Measurements from ENCODE around the gene DNAJB1.

Gene DNAJB1

DNA sequence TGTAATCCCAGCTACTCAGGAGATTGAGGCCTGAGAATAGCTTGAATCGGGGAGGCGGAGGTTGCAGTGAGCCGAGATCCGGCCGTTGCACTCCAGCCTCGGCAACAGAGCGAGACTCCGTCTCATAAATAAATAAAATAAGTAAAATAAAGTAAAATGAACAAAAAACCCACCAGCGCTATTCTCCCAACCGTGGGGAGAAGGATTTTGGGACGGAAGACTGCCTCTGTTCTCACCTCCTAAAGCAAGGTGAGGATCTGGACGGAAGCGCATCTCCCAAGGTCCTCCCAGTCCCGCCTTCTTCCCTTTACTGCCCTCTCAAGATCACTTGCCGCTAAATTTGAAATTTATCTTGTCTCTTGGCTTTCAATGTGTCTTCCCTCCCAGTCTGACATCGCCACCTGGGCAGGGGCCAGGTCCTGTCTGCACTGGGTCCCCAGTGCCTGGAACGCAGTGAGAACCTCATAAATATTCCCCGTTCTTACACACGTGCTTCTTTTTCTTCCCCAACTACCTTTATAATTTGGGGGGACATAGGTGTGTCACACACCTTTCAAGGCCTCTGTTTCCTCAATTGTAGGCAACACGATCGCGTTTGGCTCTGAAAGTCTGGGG is 1.2 kb upstream of the DNAJB1 start:
- no peak for DNase-seq (ENCODE audit: low read depth)
- no peak overlapping the region for H3K4me3 ChIP-seq (ENCODE audit: control insufficient read depth, low read depth, low read length)
- TF ChIP-seq, protein P1, sequence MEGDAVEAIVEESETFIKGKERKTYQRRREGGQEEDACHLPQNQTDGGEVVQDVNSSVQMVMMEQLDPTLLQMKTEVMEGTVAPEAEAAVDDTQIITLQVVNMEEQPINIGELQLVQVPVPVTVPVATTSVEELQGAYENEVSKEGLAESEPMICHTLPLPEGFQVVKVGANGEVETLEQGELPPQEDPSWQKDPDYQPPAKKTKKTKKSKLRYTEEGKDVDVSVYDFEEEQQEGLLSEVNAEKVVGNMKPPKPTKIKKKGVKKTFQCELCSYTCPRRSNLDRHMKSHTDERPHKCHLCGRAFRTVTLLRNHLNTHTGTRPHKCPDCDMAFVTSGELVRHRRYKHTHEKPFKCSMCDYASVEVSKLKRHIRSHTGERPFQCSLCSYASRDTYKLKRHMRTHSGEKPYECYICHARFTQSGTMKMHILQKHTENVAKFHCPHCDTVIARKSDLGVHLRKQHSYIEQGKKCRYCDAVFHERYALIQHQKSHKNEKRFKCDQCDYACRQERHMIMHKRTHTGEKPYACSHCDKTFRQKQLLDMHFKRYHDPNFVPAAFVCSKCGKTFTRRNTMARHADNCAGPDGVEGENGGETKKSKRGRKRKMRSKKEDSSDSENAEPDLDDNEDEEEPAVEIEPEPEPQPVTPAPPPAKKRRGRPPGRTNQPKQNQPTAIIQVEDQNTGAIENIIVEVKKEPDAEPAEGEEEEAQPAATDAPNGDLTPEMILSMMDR (conservative IDR thresholded peaks at IDR 0.05; ENCODE audit: control insufficient read depth, insufficient read depth, low read depth, low read length), result no peak

DNA sequence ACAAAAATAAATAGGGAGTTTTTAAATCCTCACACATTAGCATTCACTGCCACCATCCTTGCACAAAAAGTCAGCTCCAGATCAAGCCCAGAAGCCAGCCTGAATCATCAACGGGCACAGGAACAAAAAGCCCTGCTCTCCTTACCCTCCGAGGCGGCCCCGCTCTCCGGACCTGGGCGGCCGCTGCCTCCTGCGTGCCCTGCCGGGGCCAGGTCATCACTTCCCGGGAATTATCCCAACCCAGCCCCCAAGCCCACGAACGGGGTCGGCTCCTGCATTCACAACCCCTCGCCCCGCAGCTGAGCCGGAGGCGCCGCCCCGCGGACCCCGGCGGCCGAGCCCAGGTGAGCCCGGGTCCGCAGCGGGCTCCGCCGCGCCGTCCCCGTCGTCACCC is 754 bp downstream of the DNAJB1 start:
- no peak for DNase-seq (ENCODE audit: low read depth)
- peak overlapping the region; percentile 76 for H3K4me3 ChIP-seq (ENCODE audit: control insufficient read depth, low read depth, low read length)
- TF ChIP-seq, protein P1 (conservative IDR thresholded peaks at IDR 0.05; ENCODE audit: control insufficient read depth, insufficient read depth, low read depth, low read length), result no peak

DNA sequence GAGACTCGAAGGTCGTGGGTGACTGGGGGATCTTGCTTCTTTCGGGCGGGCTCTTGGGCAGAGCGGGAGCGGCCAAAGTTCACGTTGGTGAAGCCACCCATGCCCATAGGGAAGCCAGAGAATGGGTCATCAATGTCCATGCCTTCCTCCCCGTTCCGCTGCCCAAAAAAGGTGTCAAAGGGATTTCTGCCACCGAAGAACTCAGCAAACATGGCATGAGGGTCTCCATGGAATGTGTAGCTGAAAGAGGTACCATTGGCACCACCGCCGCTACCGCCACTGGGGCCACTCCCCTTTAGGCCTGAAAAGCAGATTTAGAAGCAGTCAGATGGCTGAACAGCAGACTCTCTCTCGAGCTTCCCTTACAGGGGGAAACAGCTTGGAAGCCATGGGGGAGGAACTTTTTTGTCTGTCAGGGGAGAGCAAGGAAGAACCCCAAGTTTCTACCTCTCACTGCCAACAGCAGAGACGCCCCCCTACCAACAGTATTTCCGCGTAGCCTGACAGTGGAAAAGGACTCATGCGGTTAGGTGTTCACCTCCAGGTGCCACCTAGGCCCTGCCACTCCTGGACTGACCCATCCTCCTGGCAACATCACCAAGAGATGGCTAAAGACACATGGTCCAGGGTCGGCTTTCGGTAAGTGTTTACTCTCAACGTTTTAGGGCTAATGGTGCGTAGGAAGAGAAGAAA is 1.3 kb downstream of the DNAJB1 start:
- DNase-seq (ENCODE audit: low read depth), result no peak
- TF ChIP-seq, protein P1 (conservative IDR thresholded peaks at IDR 0.05; ENCODE audit: control insufficient read depth, insufficient read depth, low read depth, low read length), result no peak
- H3K4me3 ChIP-seq (ENCODE audit: control insufficient read depth, low read depth, low read length), result peak overlapping the region; percentile 76

DNA sequence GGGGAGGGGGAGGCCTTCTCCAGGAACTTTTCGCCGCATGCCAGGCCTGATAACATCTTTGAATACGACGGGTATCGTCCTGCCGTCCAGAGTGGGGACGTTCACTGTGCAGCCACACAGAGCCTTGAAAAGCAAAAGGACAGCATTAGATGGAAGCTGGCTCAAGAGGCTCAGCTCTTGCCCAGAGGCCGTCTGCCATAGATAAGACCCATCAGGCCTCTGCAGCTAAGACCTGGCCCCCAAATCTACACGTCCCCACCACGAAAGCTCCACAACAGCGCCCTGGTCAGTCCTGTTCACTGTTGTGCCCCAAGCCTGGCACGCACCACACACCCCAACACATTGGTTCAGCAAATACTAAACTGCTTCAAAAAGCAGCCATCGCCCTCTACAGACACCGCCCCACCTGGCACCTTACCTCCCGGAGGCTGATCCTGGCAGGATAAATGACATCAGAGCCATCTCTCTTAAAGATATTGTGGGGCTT is 2.1 kb downstream of the DNAJB1 start:
- TF ChIP-seq, protein P1 (conservative IDR thresholded peaks at IDR 0.05; ENCODE audit: control insufficient read depth, insufficient read depth, low read depth, low read length), result no peak
- DNase-seq (ENCODE audit: low read depth), result no peak
- peak overlapping the region; percentile 76 for H3K4me3 ChIP-seq (ENCODE audit: control insufficient read depth, low read depth, low read length)

DNA sequence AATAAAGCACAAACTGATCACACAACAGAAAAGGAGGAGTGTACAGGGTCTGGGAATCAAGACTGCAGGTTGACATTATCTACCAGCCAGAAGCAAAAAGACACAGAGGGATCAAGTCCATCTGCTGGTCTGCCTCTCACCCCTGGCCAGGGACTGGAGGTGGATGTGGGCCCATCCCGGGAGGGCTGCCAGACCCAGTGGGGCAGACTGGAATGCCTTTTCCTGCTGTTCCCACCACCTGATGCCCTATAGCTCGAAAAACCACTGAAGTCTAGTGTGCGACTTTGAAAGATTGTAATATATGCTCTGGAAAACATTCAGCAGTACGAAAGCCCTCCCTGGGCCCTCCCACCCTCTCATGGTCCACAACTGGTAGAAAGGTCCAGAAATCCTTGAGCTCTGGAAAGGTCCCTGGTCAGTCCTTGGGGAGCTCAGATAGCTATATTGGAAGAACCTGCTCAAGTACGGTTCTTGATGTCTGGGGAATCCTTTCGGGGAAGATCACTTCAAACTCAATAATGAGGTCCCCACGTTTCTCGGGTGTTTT is 2.6 kb downstream of the DNAJB1 start:
- TF ChIP-seq, protein P1 (conservative IDR thresholded peaks at IDR 0.05; ENCODE audit: control insufficient read depth, insufficient read depth, low read depth, low read length), result no peak
- DNase-seq (ENCODE audit: low read depth), result no peak
- peak overlapping the region; percentile 76 for H3K4me3 ChIP-seq (ENCODE audit: control insufficient read depth, low read depth, low read length)

DNA sequence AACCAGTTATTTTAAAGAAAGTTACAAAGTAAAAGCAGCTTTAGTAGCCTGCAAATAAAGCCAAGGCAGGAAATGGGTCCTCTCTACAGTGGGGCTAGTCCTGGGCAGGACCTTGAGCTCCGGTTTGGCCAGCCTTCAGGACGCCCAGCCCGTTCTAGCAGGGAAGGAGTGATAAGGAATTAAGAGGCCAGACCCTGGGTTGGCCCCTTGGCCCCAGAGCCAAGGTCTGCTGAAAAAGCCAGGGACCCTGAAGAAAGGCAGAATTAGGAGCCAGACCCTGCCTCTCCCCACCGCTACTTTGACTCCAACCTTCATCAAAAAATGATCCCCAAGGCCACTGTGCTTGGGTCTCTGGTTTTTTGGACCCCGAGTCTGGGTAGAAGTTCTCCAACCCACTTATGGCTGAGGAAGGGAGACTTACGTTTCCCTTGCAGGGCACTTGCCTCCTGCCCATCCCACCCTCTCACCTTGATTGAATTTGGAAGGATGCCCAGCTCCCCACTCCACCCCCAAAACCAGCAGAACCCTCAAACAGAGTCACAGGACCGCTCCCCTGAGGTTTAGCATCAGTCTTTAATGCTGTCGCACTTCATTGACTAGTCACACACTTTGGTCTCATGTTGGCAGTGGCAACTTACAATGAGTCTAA is 3.9 kb downstream of the DNAJB1 start:
- no peak overlapping the region for H3K4me3 ChIP-seq (ENCODE audit: control insufficient read depth, low read depth, low read length)
- TF ChIP-seq, protein P1 (conservative IDR thresholded peaks at IDR 0.05; ENCODE audit: control insufficient read depth, insufficient read depth, low read depth, low read length), result no peak
- no peak for DNase-seq (ENCODE audit: low read depth)

All from fibroblast of mammary gland (primary cell).